Activated T-cell treated with anti-CD3 and anti-CD28 coated beads for 48 hours (primary cell): ENCODE data around the gene NR5A2.

Source experiments
- DNase-seq: peaks from one replicate; pipeline ENCODE4 v3.0.0-alpha.2; 2020; ENCODE audit warnings: low read depth

The NR5A2 gene

DNA sequence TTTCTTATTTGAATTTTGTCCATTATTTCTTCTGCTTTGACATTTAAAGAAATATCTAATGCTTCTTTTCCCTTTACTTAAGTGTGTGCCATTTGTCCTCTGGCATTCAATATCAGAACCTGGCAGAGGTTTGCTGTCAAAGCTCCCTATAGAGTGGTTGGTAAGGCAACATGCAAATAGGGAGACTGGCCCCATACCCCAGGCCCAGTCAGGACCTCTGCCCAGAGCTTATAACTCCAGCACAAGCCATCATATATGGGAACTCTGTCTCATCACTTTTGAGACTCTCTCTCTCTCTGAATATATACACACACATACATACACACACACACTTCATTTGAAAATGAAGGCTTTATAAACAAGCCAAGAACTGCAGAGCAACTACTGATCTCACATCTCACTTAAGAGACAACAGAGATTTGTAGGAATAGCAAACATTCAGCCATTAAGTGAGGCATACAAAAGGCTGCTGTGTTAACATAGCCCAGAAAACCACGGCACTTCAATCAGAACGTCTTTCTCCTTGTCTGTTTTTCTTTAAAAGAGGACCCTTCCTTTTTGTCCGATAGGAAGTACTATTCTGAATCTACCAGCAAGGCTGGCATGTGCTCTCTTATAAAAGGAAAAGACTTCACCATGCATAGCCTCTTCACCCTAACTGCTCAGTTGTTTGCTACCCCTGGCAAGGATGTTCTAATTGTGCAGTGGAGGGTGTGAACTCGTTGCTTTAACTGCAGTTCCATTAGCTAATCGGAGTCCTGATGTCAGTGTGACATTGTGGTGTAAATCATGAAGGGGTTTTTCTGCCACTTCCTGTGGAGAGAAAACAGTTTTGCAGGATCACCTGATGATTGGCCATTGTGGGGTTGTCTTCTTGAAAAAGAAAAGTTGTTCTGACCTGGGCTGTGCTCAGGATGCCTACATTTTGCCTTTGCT lies 101.7 kb downstream of the NR5A2 start:
- no peak for DNase-seq

DNA sequence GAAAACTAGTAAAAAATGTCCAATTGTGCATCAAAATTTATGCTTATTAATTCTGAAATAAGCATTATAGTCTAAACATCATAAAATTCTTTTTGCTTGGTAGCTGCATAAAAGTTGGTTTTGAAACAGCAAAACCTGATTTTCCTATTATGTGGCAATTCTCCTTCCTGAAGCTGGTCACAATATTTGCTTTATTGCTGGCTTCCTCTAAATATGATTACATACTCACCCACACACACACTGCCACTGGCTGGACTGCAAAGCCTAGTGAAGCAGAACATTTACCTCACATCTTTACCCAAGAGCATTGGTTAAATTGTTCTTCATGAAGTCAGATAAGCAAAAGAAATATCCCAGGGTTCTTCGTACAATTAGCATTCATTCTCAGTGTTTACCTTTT lies 103.0 kb downstream of the NR5A2 start:
- DNase-seq = no peak

- no peak for DNase-seq
Observed at GRCh38 chr1:200131551-200132125, 104.1 kb downstream of the NR5A2 start.

DNA sequence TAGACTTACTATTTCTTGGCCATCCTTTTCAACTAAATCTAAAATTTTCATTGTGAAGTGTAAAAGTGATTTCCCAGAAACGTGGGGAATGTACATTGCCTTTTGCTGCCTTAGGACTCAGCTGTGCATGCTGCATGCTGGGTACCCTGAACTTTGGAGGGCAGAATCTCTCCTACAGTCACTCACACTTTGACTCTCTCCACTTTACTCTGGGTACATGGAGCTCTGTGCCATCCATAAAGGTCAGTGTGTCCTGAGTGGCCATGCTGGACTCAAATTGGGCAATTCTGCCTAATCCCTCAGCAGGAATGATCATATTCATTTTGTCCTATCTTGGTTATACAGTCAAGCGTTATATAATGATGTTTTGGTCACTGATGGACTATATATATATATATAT lies 105.6 kb downstream of the NR5A2 start:
- no peak for DNase-seq

DNA sequence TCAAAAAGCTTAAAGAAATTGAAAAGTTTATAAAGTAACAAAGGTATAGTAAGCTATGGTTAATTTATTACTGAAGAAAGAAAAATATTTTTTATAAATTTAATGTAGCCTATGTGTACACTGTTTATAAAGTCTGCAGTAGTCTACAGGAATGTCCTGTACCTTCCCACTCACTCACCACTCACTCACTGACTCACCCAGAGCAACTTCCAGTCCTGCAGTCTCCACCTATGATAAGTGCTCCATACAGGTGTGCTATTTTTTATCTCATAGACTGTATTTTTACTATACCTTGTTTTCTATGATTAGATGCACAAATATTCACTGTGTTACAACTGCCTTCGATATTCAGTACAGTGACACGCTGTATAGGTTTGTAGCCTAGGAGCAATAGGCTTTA lies 106.6 kb downstream of the NR5A2 start:
- DNase-seq = no peak

- DNase-seq = no peak
Observed at GRCh38 chr1:200136384-200136783, 108.9 kb downstream of the NR5A2 start.

DNA sequence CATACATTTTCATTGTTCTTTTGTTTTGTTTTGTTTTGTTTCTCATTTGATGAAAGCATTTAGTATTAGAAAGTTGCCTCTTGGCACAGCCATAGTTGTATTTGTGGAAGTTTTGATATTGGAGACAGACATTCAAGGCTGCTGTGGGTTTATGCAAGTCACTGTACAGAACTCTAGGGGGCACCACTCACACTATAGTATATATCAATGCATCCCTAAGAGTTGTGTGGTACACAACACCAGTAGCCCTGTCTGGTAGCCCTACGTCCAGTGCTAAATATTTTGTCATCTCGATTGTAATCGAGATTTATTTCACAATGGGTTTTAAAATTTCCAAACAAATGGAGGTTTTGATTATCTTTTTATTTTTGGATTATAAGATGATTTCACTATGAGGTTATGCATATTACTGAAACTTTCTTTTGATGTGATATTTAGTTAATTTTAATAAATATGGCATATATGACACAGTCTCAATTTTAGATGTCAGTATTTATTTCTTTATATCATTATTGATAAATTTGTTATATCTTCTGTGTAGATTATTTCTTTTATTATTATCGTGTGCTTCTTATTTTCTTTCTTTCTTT lies 112.2 kb downstream of the NR5A2 start:
- no peak for DNase-seq

DNA sequence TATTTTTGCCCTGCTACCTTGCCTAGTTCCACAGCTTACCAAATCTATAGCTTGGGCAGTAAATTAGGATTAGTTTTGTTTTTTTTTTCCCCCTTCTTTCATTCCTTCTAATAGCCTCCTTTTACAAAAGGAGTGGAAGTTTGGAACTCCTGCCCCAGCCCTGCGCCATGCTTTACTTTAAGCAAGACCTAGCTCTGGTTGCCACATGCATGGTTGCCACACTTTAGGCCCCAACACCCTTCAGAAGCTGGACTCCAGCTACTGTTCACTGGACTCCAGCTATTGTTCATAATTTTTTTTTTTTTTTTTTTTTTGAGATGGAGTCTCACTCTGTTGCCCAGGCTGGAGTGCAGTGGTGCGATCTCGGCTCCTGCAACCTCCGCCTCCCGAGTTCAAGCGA lies 115.8 kb downstream of the NR5A2 start:
- DNase-seq = no peak

DNA sequence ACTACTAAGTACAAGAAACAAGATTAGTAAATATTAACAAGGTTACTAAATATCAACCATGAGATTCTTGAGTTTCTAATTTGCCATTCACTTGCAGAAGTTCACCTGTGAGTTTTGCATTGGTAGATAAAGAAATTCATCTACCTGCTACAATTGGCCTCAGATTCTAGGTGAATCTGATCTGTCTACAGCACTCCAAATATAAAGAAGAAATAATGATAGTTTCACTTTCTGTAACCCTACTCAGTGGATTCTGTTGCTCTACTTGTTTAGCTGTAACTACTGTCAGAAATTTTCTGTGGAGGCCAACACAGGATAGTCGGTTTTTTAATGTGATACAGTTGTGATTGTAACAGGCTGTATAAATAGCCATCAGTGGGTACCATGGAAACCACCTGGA lies 118.6 kb downstream of the NR5A2 start:
- DNase-seq = no peak

GRCh38 chr1:200147094-200147493 lies 119.6 kb downstream of the NR5A2 start:
- no peak for DNase-seq

GRCh38 chr1:200147742-200148141 lies 120.2 kb downstream of the NR5A2 start:
- DNase-seq = no peak

DNA sequence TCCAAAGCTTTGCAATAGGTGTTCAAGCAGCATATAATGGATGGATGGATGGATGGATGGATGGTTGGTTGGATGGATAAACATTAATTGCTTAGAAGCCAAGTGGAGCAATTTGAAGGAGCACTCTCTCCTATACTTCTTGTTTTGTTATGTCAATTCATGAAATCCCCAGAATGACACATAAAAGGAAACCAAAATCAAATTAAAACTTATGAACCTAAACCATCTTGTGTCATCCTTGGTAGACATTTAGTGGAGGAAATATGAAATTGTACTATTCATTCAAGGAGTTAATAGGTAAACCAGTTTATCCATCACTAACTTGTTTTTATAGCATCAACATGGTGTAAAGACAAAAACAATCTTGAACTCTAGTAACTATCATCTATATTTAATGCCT lies 122.5 kb downstream of the NR5A2 start:
- no peak for DNase-seq

GRCh38 chr1:200150721-200151120 lies 123.2 kb downstream of the NR5A2 start:
- DNase-seq = no peak

DNA sequence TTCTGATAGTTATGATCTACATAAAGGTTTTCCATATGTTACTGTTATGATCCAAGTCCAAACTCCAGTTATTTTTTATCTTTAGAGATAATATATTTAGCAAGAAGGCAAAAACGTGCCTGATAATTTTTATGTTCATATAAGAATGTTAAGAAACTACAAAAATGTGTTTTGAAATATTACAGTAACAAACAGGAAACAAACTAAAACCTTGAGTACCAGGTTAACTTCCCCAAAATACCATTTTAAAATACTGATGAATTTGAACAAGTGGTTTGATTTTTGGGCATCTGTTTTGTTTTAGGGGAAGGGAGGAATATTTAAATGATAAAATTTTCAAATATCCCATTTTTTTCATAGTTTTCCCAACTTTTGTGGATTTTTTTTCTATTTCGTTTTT lies 124.8 kb downstream of the NR5A2 start:
- no peak for DNase-seq

- peak; percentile 12 for DNase-seq
Observed at GRCh38 chr1:200153277-200154055, 126.0 kb downstream of the NR5A2 start.

DNA sequence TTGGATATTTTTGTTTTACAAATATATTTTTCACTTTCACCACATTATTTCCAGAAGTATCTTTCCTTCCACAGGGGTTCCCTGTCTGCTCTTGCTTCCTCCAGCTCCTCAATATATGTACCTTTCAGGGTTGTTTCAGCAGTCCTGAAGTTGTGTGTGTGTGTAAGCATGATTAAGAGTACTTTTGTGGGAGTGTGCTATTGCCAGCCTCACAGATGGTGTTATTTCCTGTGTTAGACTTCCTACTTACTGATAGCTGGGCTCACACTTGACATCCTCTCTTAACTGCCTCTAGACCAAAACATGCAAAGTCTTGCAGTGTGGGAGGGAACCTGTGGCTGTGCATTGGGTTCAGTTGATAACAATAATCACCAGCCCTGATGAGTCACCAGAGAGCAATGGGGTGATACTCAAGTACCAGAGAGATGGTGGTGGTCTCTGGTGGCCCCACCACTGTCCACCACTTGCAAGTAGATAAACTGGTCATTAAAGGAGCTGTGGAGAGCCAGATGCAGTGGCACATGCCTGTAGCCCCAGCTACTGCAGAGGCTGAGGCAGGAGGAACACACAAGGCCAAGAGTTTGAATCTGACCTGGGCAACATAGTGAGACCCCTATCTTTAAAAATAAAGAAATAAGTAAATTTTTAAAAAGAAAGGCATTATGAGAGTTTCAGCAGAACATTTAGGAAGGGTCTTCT lies 126.7 kb downstream of the NR5A2 start:
- peak; percentile 16 for DNase-seq

DNA sequence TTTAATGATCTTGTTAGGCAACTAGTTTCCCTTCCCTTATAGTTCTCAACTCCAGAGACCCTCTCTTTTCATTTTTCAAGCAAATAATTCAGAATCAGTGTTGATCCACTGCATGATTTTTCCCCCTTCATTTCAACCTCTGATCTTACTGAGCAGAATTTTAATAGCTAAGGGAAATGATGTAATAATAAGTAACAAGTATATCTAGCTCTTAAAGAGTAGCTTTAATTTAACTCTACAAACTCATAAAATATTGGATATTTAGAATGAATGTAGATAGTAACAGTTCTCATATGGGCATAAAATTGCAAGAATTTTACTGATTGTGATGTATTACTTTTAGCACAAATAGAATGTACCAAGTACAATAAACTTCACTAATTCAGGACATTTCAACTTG lies 130.2 kb downstream of the NR5A2 start:
- DNase-seq = no peak

DNA sequence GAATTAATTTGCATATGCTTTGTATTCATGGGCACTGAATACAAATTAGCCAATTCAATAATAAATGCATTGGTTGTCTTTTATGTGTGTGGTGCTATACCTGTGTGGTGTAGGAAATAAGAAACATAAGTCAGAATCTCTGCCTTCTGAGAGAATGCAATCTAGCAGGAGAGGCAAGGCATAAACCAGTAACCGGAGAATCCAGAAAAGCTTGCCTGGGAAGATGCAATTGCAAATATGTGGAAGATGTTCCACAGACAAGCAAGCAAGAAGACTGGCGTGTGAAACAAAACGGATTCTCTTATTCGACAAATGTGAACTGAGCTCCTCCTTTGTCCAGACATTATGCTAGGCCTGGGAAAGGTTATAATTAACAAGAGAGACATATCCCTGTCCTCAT lies 134.3 kb downstream of the NR5A2 start:
- DNase-seq = no peak

DNA sequence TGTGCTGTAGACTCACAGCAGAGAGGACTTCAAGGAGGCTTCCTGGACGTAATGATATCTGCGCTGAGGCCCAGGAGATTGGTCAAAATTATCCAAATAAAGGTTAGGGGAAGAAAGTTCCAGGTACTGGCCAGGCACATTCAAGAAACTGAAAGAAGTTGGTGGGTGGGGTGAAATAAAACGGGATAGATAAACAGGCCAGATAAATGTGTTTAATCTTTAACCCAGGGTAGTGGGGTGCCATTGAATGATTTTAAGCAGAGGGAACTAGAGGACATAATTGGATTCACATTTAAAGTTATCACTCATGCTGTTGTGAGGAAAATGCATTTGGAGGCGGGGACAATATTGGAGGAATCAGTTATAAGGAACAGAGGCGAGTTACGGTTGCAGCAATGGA lies 134.7 kb downstream of the NR5A2 start:
- no peak for DNase-seq

- no peak for DNase-seq
Observed at GRCh38 chr1:200162877-200163276, 135.4 kb downstream of the NR5A2 start.

DNA sequence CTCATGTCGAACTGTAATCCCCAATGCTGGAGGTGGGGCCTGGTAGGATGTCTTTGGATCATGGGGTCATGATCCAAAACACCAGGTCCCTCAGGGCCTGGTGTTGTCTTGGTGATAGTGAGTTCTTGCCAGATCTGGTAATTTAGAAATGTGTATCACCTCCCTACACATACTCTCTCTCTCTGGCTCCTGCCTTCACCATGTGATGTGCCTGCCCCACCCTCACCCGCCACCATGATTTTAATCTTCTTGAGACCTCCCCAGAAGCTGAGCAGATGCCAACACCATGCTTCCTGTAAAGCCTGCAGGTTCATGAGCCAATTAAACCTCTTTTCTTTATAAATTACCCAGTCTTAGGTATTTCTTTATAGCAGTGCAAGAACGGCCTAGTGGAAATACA lies 136.4 kb downstream of the NR5A2 start:
- no peak for DNase-seq
